ENCODE results near the gene SCUBE1. TPM values are rescaled to one million over a fixed set of nuclear protein-coding genes. Genes with fewer than 3 reads are reported as not detected.
A peak's percentile ranks its signal among the peaks of the same experiment; 100 is the strongest.

SCUBE1 gene
- total RNA-seq, 4 donors from 2014 or later, result 0.38 to 4.0 (median 2.1) TPM

DNA sequence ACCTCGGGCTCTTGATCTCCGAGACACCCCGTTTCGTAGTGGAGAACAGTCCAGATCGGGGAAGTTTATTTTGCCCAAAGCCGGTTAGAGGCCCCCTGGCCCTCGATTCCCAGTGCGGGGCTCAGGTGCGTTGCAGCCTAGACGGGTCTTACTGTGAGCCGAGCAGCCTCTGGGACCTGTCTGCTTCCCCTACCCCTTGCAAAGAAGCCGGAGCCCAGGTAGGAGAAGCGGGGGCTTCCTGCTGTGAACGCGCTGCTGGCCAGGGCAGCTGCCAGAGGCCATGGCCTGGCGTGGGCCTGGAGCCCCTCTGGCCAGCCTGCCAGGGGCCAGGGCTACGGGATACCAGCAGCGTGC, 191.2 kb downstream of the SCUBE1 start:
- peaks cover 28 to 91% (median 45%) of the 10 kb centered on the region in 3 donors for H3K4me1 ChIP-seq
- WGBS, 2 donors, result 3% methylated on average over 6 of the region's 18 CpGs; no CpG with 5 or more reads in 1 of the 2 donors

DNA sequence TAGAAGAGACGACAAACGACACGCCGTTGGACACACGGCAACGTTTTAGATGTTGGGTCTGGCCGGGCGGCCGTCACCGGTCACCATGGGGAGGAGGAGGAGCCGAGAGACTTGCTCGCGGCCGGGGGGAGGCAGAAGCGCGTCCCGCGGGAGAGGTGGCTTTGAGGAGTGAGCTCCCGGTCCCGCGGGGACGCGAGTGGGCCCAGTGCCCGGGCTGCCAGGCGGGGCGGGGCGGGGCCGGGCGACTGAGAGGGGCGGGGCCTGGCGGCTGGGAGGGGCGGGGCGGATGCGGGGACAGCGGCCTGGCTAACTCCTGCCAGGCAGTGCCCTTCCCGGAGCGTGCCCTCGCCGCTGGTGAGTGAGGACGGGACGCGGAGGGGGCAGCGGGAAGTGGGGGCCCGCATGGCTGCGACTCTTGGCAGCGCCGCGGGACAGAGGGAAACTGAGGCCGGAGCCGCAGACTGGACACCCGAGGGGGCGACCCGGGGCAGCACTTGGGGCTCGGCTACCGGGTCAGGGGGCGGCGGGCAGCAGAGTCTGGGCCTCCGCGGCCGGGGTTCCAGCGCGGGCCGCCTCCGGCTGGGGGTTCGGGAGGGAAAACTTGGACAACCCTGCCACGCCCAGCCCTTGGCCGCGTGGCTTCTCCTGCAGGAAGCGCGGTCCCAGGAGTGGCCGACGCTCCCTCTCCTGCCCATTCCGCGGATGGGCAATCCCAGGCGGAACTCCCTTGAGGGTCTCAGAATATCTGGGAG, 191.7 kb downstream of the SCUBE1 start, which contains the start of gene TSPO:
TSS of gene TSPO (plus strand) at position 309 of the 752 bp plus-strand sequence. CDS start 7,680 bp downstream, outside the sequence.
- TF ChIP-seq, protein P1, sequence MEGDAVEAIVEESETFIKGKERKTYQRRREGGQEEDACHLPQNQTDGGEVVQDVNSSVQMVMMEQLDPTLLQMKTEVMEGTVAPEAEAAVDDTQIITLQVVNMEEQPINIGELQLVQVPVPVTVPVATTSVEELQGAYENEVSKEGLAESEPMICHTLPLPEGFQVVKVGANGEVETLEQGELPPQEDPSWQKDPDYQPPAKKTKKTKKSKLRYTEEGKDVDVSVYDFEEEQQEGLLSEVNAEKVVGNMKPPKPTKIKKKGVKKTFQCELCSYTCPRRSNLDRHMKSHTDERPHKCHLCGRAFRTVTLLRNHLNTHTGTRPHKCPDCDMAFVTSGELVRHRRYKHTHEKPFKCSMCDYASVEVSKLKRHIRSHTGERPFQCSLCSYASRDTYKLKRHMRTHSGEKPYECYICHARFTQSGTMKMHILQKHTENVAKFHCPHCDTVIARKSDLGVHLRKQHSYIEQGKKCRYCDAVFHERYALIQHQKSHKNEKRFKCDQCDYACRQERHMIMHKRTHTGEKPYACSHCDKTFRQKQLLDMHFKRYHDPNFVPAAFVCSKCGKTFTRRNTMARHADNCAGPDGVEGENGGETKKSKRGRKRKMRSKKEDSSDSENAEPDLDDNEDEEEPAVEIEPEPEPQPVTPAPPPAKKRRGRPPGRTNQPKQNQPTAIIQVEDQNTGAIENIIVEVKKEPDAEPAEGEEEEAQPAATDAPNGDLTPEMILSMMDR (IDR thresholded peaks at IDR 0.05), result no peak
- peak in 2 of 4 donors; percentile 30 to 82 for TF ChIP-seq POLR2A (IDR thresholded peaks at IDR 0.05)
- no peaks in the 10 kb centered on the region for H3K9me3 ChIP-seq
- no peak for DNase-seq
- H3K27ac ChIP-seq, result peak within 1 kb of the TSS; percentile 93 to 98 (median 95)
- H3K4me3 ChIP-seq, result peak within 1 kb of the TSS; percentile 71 to 97 (median 84)
- no peaks in the 10 kb centered on the region for H3K27me3 ChIP-seq
- intact Hi-C loops (cut with DNase I), result no loop called here
- H3K4me1 ChIP-seq, result peaks cover 28 to 86% (median 44%) of the 10 kb centered on the region in 3 donors
- H3K36me3 ChIP-seq, result peaks cover 0 to 17% (median 0%) of the 10 kb centered on the region in 3 donors
- 0% methylated on average over 1 of the region's 75 CpGs; no CpG with 5 or more reads in 1 of the 2 donors for WGBS, 2 donors

More for the DNA sequence above, 191.2 kb downstream of the SCUBE1 start:
- H3K27ac ChIP-seq, result peak overlapping the region; percentile 93 to 98 (median 95)
- H3K36me3 ChIP-seq, result peaks cover 0 to 21% (median 0%) of the 10 kb centered on the region in 3 donors
- no peaks in the 10 kb centered on the region for H3K27me3 ChIP-seq
- H3K9me3 ChIP-seq, result no peaks in the 10 kb centered on the region
- no peak for DNase-seq
- intact Hi-C loops (cut with DNase I), result no loop called here
- peak overlapping the region; percentile 71 to 97 (median 84) for H3K4me3 ChIP-seq
- TF ChIP-seq POLR2A (IDR thresholded peaks at IDR 0.05), result no peak
- TF ChIP-seq, protein P1 (IDR thresholded peaks at IDR 0.05), result no peak

DNA sequence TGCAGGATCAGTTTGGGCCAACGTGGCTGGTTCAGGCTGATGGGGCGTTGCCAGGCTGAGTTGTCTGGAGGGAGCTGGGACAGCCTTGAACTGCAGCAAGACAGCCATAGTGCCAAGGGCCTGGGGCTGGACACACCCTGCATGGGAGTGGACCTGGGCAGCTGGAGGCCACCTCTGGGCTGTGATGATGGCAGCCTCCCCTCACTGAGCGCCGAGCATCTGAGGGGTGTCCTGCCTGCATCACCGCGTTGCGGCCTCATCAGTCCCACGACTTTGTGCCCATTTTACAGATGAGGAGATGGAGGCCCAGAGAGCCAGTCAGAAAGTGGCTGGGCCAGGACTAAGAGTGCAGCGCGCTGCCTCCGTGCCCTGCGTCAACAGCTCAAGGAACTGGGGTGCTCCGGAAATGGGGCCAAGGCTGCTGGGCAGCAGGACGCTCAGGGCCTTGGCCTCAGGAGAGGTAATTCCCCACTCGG, 192.4 kb downstream of the SCUBE1 start:
- intact Hi-C loops (cut with DNase I), result no loop called here
- H3K4me3 ChIP-seq, result peak overlapping the region; percentile 71 to 97 (median 84)
- no peaks in the 10 kb centered on the region for H3K9me3 ChIP-seq
- peaks cover 28 to 86% (median 37%) of the 10 kb centered on the region in 3 donors for H3K4me1 ChIP-seq
- no peak for DNase-seq
- peak overlapping the region; percentile 93 to 98 (median 95) for H3K27ac ChIP-seq
- no peaks in the 10 kb centered on the region for H3K27me3 ChIP-seq
- peaks cover 0 to 11% (median 0%) of the 10 kb centered on the region in 3 donors for H3K36me3 ChIP-seq
- no peak for TF ChIP-seq POLR2A (IDR thresholded peaks at IDR 0.05)
- TF ChIP-seq, protein P1 (IDR thresholded peaks at IDR 0.05), result no peak
- 11 to 69% methylated on average over 1 to 10 of the region's 15 CpGs for WGBS, 2 donors

DNA sequence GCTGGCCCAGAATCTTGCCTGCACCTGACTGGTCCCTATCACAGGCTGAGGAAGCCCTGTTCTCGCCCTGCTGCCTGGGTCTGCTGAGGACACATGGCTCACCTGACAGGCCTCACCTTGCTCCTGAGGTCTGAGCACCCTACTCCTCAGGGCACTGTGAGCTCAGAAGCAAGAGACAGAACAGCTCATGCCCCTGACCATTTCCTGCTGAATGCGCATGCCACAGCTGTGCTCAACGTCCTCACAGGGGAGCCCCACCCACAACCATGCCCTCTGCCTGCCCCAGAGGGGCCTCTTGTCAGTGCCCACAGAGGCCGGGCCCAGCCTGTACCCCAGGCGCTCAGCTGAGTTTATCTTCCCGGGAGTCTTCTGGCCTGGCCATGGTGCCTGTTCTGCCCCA, 194.6 kb downstream of the SCUBE1 start:
- no peaks in the 10 kb centered on the region for H3K27me3 ChIP-seq
- 0 to 40% methylated on average over 1 of the region's 6 CpGs for WGBS, 2 donors
- peak overlapping the region; percentile 58 to 78 (median 70) for H3K27ac ChIP-seq
- H3K36me3 ChIP-seq, result no peaks in the 10 kb centered on the region
- H3K4me1 ChIP-seq, result peaks cover 18 to 86% (median 32%) of the 10 kb centered on the region in 3 donors
- intact Hi-C loops (cut with DNase I), result no loop called here
- TF ChIP-seq, protein P1 (IDR thresholded peaks at IDR 0.05), result no peak
- TF ChIP-seq POLR2A (IDR thresholded peaks at IDR 0.05), result no peak
- no peak overlapping the region for H3K4me3 ChIP-seq
- no peak for DNase-seq
- no peaks in the 10 kb centered on the region for H3K9me3 ChIP-seq

DNA sequence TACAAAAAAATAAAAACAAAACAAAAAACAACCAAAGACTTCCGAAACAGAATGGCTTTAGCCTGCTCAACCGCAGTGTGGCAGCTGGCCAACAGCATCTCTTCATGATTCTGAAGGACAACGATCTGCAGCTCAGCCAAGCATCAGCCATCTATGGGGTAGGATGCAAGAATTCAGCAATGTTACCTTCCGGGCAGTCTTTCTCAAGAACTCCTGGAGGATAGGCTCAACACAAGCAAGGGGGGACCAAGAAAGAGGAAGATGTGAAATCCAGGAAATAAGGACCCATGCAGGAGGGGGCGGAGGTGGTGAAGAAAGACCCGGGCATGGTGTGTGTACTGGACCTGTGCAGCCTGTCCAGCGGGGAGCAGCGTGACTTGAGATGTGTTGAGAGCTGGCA, 195.4 kb downstream of the SCUBE1 start:
- H3K4me3 ChIP-seq, result no peak overlapping the region
- 57 to 69% methylated on average over 8 of the region's 8 CpGs for WGBS, 2 donors
- TF ChIP-seq POLR2A (IDR thresholded peaks at IDR 0.05), result no peak
- TF ChIP-seq, protein P1 (IDR thresholded peaks at IDR 0.05), result no peak
- H3K4me1 ChIP-seq, result peaks cover 16 to 85% (median 32%) of the 10 kb centered on the region in 3 donors
- no peak for DNase-seq
- intact Hi-C loops (cut with DNase I), result no loop called here
- no peaks in the 10 kb centered on the region for H3K27me3 ChIP-seq
- H3K27ac ChIP-seq, result peak overlapping the region in 2 of 4 donors; percentile 75 to 78
- H3K9me3 ChIP-seq, result no peaks in the 10 kb centered on the region
- no peaks in the 10 kb centered on the region for H3K36me3 ChIP-seq

All from esophagus squamous epithelium (tissue), 5 donors.